ENCODE data around the gene EFCC1.

DNA sequence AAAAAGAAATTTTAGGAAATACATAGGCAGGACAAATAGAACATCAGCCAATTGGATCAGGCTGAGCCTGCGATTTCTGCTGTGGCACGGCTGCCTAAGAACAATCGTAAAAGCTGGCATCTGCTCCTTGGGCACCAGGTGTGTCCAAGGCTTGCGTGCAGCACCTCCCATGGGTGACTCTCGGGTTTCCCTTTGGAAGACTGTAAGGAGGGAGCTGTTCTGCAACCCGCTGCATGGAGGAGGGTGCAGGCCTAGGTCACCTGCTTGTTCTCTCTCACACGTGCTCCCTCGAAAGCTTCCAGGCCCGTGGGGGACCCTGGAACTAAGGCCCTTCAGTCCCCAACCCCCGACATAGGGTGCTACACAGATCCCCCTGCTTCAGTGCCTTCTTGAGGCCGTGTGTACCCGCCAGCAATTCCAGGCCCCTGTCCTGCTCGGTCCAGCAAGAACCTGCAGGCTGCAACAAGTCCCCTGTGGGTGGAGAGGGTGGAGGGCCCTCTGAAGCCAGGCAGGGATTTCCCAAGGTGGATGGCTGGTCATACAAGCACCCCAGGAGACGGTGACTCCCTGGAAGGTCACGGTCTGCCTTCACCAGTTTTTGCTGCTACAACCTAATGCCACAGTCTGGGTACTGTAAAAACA, 62.9 kb downstream of the EFCC1 start:
- TF ChIP-seq, protein P1, sequence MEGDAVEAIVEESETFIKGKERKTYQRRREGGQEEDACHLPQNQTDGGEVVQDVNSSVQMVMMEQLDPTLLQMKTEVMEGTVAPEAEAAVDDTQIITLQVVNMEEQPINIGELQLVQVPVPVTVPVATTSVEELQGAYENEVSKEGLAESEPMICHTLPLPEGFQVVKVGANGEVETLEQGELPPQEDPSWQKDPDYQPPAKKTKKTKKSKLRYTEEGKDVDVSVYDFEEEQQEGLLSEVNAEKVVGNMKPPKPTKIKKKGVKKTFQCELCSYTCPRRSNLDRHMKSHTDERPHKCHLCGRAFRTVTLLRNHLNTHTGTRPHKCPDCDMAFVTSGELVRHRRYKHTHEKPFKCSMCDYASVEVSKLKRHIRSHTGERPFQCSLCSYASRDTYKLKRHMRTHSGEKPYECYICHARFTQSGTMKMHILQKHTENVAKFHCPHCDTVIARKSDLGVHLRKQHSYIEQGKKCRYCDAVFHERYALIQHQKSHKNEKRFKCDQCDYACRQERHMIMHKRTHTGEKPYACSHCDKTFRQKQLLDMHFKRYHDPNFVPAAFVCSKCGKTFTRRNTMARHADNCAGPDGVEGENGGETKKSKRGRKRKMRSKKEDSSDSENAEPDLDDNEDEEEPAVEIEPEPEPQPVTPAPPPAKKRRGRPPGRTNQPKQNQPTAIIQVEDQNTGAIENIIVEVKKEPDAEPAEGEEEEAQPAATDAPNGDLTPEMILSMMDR (IDR thresholded peaks at IDR 0.05; ENCODE audit: poor library complexity), result no peak
- TF ChIP-seq EZH2 (IDR thresholded peaks at IDR 0.05; ENCODE audit: borderline replicate concordance), result no peak
- TF ChIP-seq EZH2phosphoT487 (IDR thresholded peaks at IDR 0.05; ENCODE audit: low read depth, severe bottlenecking, unreplicated experiment), result no peak
